PC-3 (cell line): ENCODE results near the gene ABCC8. TPM values are rescaled to one million over a fixed set of nuclear protein-coding genes. Genes with fewer than 3 reads are reported as not detected.

Experiments
- ATAC-seq: fragments of 200-7000 bp; cut with Tn5 transposase; 2 replicates; pipeline ENCODE4 v1.9.1; 2020; ENCODE audit warnings: mild to moderate bottlenecking, moderate library complexity
- BruUV-seq: library from RNA; stranded (reverse); fragments of 400-500 nt; replicated peaks from 2 replicates; lab custom pipeline; 2021; lab: Mats Ljungman, UMichigan
- CTCF ChIA-PET: fragments of 300-600 bp; sonication (Branson Sonifier 250); formaldehyde crosslinking; loops from one replicate; lab custom pipeline; 2022; ENCODE audit warnings: antibody characterized with exemption; lab: Charles Lee
- POLR2A ChIA-PET: fragments of 300-600 bp; sonication (Branson Sonifier 250); formaldehyde crosslinking; loops from one replicate; lab custom pipeline; 2022; ENCODE audit warnings: antibody characterized with exemption; ENCODE audit not compliant: unreplicated experiment; lab: Charles Lee
- DNase-seq: peaks from one replicate; pipeline ENCODE4 v3.0.0-alpha.2; 2015
- H2AFZ ChIP-seq: fragments of 300-600 bp; sonication (generic); 2 replicates; pipeline ENCODE4 v1.6.0; 2016; ENCODE audit warnings: antibody characterized with exemption, low read length
- H3F3A ChIP-seq: fragments of 300-600 bp; sonication (generic); one replicate; pipeline ENCODE4 v1.6.0; 2017; ENCODE audit warnings: antibody characterized with exemption, low read length, control low read depth, mild to moderate bottlenecking; ENCODE audit not compliant: unreplicated experiment
- H3K27ac ChIP-seq: fragments of 300-600 bp; sonication (generic); 2 replicates; pipeline ENCODE4 v1.5.1; 2016; ENCODE audit warnings: mild to moderate bottlenecking, low read length
- H3K27me3 ChIP-seq: fragments of 300-600 bp; sonication (generic); 2 replicates; pipeline ENCODE4 v1.6.1; 2016; ENCODE audit warnings: low read length, mixed read lengths
- H3K36me3 ChIP-seq: fragments of 300-600 bp; sonication (generic); 2 replicates; pipeline ENCODE4 v1.6.1; 2016; ENCODE audit warnings: low read depth, mixed run types, low read length, mixed read lengths
- H3K4me1 ChIP-seq: fragments of 300-600 bp; sonication (generic); 2 replicates; pipeline ENCODE4 v1.5.1; 2016; ENCODE audit warnings: low read length; ENCODE audit not compliant: insufficient read depth
- H3K4me2 ChIP-seq: fragments of 300-600 bp; sonication (generic); 2 replicates; pipeline ENCODE4 v1.6.0; 2016; ENCODE audit warnings: low read length
- H3K4me3 ChIP-seq: fragments of 300-600 bp; sonication (generic); 2 replicates; pipeline ENCODE4 v1.5.1; 2016; ENCODE audit warnings: mild to moderate bottlenecking, low read length, mixed read lengths
- H3K79me2 ChIP-seq: fragments of 300-600 bp; sonication (generic); 2 replicates; pipeline ENCODE4 v1.6.1; 2017; ENCODE audit warnings: low read length, mixed read lengths
- H3K9ac ChIP-seq: fragments of 300-600 bp; sonication (generic); 2 replicates; pipeline ENCODE4 v1.6.0; 2016; ENCODE audit warnings: mild to moderate bottlenecking, low read length
- H3K9me2 ChIP-seq: fragments of 300-600 bp; sonication (generic); replicated peaks from 2 replicates; pipeline ENCODE4 v1.6.1; 2016; ENCODE audit warnings: mixed run types, low read length, mixed read lengths
- H3K9me3 ChIP-seq: fragments of 300-600 bp; sonication (generic); 2 replicates; pipeline ENCODE4 v1.6.1; 2016; ENCODE audit warnings: low read length, mixed read lengths
- H4K20me1 ChIP-seq: fragments of 300-600 bp; sonication (generic); 2 replicates; pipeline ENCODE4 v1.6.1; 2016; ENCODE audit warnings: low read length, mixed read lengths
- CTCF ChIP-seq: fragments of 300-600 bp; sonication (generic); conservative IDR thresholded peaks from 2 replicates; pipeline ENCODE4 v1.5.1; 2017; ENCODE audit warnings: antibody characterized with exemption, low read depth, mild to moderate bottlenecking, low read length
- EZH2 ChIP-seq: fragments of 300-600 bp; sonication (generic); IDR thresholded peaks from one replicate; pipeline ENCODE4 v1.6.1; 2017; ENCODE audit warnings: antibody characterized with exemption, mild to moderate bottlenecking, low read length; ENCODE audit not compliant: unreplicated experiment
- EZH2phosphoT487 ChIP-seq: fragments of 300-600 bp; sonication (generic); IDR thresholded peaks from 2 replicates; pipeline ENCODE4 v1.6.1; 2018; ENCODE audit warnings: mild to moderate bottlenecking, antibody characterized with exemption, low read length, borderline replicate concordance
- intact Hi-C: fragments of 100-400 bp; cut with micrococcal nuclease; formaldehyde crosslinking; loops from 2 replicates; pipeline ENCODE4 v1.9.0; 2023
- total RNA-seq: library from RNA; depleted of rRNA; stranded (reverse); fragments of >200 nt; gene quantifications from 2 replicates; pipeline ENCODE4 v1.2.3, GENCODE V29; 2014

ABCC8 gene
- total RNA-seq, 1 experiment from 2014 or later, result not detected

- Histone ChIP-seq H3K4me1 (no peaks in the 10 kb centered on the region), H3K27ac (no peak overlapping the region), H4K20me1 (no peaks in the 10 kb centered on the region), H3F3A (no peaks in the 10 kb centered on the region), H3K9me2 (no peaks in the 10 kb centered on the region), H2AFZ (no peak overlapping the region), H3K27me3 (peaks cover 69% of the 10 kb centered on the region), H3K4me2 (no peak overlapping the region), H3K36me3 (no peaks in the 10 kb centered on the region), H3K9me3 (no peaks in the 10 kb centered on the region), H3K4me3 (no peak overlapping the region), H3K9ac (no peak overlapping the region), H3K79me2 (no peaks in the 10 kb centered on the region)
- ChIA-PET POLR2A (no interaction called here), CTCF (no interaction called here)
- DNase-seq (no peak), ATAC-seq (no peak)
- intact Hi-C loops, result no loop called here
- BruUV-seq, result no TSS peak
- TF ChIP-seq CTCF (no peak), EZH2phosphoT487 (no peak), EZH2 (no peak)
Observed at GRCh38 chr11:17449158-17449557, 27.5 kb downstream of the ABCC8 start.

DNA sequence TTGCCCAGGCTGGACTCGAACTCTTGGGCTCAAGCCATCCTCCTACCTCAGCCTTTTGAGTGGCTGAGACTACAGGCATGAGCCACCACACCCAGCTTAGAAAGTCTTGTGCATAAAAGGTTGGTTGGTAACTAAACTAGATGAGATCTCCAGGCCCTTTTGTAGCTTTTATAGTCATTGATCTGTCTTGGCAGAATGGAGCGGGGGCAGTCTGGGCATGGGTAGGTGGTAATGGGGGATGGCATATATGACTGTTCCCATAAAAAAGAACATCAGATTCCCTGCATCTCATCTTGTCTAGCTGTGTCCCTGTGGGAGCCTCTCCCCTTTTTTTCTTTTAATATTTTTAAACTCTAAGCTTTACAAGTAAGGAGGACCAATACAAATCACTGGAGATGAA lies 30.2 kb downstream of the ABCC8 start:
- CTCF ChIA-PET, result no interaction called here
- Histone ChIP-seq H3K27me3 (peaks cover 72% of the 10 kb centered on the region), H3K9me2 (no peaks in the 10 kb centered on the region), H3K4me3 (no peak overlapping the region), H3K36me3 (no peaks in the 10 kb centered on the region), H3K27ac (no peak overlapping the region), H4K20me1 (no peaks in the 10 kb centered on the region), H3K4me2 (no peak overlapping the region), H3K9ac (no peak overlapping the region), H3F3A (no peaks in the 10 kb centered on the region), H3K4me1 (no peaks in the 10 kb centered on the region), H3K79me2 (no peaks in the 10 kb centered on the region), H3K9me3 (no peaks in the 10 kb centered on the region), H2AFZ (no peak overlapping the region)
- no TSS peak for BruUV-seq
- POLR2A ChIA-PET, result no interaction called here
- no peak for ATAC-seq
- intact Hi-C loops, result no loop called here
- TF ChIP-seq EZH2 (no peak), EZH2phosphoT487 (no peak), CTCF (no peak)
- no peak for DNase-seq

GRCh38 chr11:17445240-17445795 lies 31.3 kb downstream of the ABCC8 start:
- Histone ChIP-seq H4K20me1 (no peaks in the 10 kb centered on the region), H3K4me2 (no peak overlapping the region), H3K9ac (no peak overlapping the region), H3K4me1 (no peaks in the 10 kb centered on the region), H3K36me3 (no peaks in the 10 kb centered on the region), H3K79me2 (no peaks in the 10 kb centered on the region), H3F3A (no peaks in the 10 kb centered on the region), H3K4me3 (no peak overlapping the region), H2AFZ (no peak overlapping the region), H3K9me3 (no peaks in the 10 kb centered on the region), H3K27me3 (peaks cover 69% of the 10 kb centered on the region), H3K27ac (no peak overlapping the region), H3K9me2 (no peaks in the 10 kb centered on the region)
- intact Hi-C loops, result no loop called here
- CTCF ChIA-PET, result no interaction called here
- TF ChIP-seq EZH2phosphoT487 (no peak), CTCF (no peak), EZH2 (no peak)
- no TSS peak for BruUV-seq
- DNase-seq (no peak), ATAC-seq (no peak)
- POLR2A ChIA-PET, result no interaction called here
